HG03520 (cell line): ENCODE data around the gene VWA1.
"Not testable (repeated sequence)": the region's sequence is repeated elsewhere in the genome, so short reads cannot be mapped to it uniquely, and the experiment has no call there.

Source experiments
- ATAC-seq: cut with Tn5 transposase; IDR thresholded peaks from one replicate; pipeline ENCODE4 v1.9.1; 2021; ENCODE audit warnings: mild to moderate bottlenecking, moderate library complexity; ENCODE audit not compliant: unreplicated experiment

The VWA1 gene

DNA sequence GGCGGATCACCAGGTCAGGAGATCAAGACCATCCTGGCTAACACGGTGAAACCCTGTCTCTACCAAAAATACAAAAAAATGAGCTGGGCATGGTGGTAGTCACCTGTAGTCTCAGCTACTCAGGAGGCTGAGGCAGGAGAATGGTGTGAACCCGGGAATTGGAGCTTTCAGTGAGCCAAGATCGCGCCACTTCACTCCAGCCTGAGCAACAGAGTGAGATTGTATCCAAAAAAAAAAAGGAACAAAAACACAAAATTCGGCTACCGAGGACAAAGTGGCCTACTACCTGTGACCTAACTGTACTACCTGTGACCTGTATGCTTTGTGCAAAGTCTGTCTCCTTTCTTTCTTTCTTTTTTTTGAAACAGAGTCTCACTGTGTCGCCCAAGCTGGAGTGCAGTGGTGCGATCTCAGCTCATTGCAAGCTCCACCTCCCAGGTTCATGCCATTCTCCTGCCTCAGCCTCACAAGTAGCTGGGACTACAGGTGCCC lies 32.5 kb upstream of the VWA1 start:
- ATAC-seq = not testable (repeated sequence)

DNA sequence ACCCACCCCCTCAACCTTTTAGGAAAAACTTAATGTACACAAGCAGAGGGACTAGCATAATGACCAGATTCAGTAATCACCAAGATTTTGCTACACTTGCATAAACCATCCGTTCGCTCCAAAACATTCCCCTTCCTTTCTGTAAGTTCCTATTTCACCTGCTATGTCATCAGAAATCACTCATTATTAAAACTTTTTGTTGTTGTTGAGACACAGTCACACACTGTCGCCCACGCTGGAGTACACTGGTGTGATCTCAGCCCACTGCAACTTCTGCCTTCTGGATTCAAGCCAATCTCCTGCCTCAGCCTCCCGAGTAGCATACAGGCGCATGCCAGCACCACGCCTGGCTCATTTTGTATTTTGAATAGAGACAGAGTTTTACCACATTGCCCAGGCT lies 31.8 kb upstream of the VWA1 start:
- no peak for ATAC-seq

DNA sequence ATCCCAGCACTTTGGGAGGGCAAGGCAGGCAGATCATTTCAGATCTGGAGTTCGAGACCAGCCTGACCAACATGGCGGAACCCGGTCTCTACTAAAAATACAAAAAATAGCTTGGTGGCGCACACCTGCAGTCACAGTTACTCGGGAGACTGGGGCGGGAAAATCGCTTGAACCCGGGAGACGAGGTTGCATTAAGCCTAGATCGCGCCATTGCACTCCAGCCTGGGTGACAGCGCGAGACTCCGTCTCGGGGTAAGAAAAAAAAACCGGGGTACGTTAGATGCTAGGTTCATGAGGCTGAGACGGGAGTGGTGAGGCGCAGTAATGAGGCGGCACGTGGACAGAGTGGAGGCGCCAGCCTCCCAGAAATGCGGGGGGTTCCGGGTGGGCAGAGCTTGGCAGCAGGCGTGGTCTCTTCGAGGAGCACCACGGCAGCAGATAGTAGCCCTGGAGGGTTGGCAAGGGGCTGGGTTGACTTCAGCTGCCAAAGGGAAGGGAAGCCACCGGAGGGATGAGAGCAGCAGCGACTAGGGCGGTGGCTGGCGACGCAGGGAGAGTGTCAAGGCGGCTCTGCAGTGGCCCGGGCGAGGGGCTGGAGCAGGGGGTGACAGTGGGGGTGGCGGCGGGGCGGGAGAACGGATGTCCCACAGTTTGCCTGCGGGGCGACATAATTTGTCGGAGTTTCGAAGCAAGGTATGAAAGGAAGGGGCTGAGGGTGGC lies 29.2 kb upstream of the VWA1 start:
- ATAC-seq = no peak

DNA sequence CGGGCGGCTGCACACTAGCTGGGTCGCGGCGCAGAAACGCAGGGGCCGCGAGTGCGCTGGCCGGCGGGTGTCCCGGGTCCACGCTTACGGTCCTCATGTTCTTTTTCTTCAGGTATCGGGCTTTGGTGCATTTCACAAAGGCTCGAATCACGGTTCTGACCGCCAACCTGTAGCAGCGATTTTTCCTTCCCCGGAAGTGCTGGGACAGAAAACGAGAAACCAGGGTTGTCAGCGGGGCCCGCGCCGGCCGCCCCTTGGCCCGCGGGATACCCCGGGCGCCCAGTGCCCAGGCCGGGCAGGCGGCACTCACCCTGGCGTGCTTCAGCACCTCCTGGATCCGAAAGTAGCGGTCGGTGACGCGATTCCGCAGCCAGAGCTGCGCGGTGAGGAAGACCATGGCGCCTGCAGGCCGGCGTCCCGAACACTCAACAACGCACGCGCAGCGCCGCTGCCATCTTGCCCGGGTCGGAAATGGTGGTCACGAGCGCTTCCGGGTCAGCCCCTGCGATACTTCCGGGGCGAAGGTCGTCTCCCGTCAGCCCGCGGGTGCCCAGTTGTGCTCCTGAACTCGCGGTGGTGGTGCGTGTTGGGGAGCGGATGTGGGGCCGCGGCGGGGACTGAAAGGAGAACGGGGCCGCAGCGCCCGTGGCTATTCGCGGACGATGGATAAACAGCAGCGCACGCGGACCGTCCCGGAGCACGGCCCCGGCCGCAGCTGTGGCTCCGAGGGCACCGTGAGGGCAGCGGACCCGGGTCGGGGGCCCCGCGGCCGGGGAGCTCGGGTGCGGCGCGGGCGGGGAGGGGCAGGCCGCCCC lies 28.5 kb upstream of the VWA1 start, which contains the start of gene MRPL20:
TSS of gene MRPL20 (minus strand) at position 473 of the 815 bp plus-strand sequence. CDS start at position 397, 76 bp downstream.
- ATAC-seq = peak; percentile 92

DNA sequence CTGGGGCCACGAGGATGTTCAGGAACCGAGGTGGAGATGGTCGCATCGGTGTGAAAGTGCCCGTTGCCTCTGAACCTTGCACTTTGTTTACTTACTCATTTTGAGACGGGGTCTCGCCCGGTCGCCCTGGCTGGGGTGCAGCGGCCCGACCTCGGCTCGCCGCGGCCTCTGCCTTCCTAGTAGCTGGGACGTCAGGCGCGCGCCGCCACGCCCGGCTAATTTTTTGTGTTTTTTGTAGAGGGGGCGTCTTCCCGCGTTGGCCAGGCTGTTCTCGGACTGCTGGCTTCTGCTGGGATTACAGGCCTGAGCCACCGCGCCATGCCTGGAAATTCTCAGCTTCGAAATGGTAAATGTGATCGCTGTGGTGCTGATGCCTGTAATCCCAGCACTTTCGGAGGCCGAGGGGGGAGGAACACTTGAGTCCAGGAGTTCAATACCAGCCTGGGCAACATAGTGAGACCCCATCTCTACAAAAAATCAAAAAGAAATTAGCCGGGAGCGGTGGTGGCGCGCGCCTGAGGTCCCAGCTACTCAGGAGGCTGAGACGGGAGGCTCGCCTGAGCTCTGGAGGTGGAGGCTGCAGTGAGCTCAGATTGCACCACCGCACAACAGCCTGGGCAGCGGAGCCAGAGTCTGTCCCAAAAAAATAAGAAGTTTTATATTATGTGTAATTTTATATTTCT lies 27.7 kb upstream of the VWA1 start:
- peak; percentile 9 for ATAC-seq

DNA sequence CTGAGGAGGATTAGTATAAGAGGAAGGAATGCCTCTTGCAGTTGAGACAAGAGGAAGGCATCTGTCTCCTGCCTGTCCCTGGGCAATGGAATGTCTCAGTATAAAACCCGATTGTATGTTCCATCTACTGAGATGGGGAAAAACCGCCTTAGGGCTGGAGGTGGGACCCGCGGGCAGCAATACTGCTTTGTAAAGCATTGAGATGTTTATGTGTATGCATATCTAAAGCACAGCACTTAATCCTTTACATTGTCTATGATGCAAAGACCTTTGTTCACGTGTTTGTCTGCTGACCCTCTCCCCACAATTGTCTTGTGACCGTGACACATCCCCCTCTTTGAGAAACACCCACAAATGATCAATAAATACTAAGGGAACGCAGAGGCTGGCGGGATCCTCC lies 25.3 kb upstream of the VWA1 start:
- not testable (repeated sequence) for ATAC-seq

DNA sequence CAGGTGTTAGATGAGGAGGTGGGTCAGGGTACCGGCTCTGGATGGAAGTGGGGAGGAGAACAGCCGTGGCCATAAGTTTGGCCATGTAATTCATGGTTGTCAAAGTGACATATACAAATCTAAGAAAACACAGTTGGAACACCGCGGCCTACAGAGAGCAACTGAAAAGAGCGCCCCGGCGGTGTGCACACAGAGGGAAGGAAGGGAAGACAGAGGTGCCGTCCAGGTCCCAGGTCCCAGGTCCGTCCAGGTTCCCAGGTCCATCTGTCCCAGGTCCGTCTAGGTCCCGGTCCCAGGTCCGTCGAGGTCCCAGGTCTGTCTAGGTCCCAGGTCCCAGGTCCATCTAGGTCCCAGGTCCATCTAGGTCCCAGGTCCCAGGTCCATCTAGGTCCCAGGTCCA lies 23.9 kb upstream of the VWA1 start:
- no peak for ATAC-seq

DNA sequence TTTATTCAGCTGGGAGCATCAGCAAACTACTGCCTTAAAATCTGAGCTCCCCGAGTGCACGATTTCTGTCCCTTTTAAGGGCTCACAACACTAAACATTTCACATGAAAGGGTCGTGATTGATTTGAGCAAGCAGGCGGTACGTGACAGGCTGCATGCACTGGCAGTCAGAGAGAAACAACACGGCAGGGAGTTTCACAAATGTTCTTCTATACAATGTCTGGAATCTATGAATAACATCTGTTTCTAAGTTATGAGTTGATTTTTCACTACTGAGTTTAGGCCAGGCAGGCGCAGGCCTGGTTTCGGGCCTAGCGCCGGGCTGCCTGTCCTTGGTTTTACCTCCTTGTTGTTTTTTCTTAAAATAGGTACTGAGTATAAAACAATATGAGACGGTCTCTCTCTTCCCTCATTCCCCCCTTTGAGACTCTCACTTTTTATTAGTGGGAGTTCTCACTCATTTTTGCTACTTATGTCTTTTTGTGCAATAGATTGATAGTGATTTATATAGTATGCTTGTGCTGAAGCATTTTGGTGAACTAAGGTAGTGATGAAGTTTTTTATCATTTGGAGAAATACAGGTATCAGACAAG lies 23.1 kb upstream of the VWA1 start:
- not testable (repeated sequence) for ATAC-seq

DNA sequence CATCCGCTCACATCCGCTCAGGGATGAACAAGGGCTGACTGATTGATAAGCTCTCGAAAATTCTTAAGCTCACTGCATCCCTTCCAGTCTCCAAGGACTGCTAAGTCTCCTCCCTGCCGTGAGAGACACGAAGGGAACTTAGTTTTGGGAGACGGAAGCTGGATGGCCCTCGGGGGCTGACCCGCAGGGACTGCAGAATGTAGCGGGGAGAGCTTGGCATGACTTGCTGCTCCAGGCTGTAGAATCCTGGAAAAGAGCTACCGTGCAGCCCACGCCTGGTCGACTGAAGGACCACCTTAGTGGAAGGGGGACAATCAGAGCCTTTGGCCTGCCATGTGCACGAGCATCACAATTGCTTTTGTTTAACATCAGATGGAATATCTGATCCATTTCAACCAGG lies 19.7 kb upstream of the VWA1 start:
- no peak for ATAC-seq

DNA sequence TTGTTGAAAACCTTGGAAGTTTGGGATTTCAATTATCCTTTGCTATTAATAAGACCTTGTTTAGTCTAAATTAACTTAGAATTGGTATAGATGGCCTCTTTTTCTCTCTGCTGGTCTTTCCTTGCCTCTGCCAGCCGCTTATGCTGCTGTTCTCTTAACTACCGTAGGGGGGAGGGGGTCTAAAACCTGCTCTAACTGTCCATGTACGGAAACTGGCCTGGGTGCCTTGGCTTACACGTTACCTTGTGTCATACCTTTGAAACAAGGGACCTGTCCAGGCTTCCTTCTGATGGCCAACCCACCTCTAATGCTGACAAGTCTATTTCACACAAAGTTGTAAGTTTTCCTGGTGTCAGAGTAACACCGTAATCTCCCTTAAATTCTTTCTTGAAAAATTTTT lies 18.1 kb upstream of the VWA1 start:
- not testable (repeated sequence) for ATAC-seq

DNA sequence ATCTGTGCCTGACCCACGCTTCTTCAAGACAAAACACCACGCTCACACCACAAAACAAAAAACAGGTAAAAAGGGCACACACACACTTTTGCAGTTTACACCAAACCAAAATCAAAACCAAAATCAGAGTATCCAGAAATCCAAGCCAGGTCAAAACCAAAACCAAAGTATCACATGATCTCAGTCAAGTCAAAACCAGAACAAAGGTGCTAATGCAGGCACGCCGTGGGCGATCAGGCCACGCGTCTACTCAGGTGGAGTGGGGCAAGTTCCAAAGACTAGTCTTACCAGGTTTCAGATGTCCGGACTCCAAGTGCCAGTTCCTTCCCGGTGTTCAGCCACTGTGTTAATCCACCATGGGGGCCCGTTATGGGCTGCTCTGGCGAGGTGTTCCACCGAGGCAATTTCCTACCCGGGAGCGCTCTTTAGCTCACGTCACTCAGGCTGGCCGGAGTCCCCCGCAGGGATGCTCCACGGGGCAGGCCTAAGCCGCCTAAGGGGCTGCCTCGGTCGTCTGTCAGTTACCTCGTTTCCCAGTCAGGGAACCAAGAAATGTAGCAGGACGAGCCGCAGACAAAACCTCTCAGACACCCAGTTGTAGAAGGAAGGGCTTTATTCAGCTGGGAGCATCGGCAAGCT lies 17.5 kb upstream of the VWA1 start:
- ATAC-seq = not testable (repeated sequence)

DNA sequence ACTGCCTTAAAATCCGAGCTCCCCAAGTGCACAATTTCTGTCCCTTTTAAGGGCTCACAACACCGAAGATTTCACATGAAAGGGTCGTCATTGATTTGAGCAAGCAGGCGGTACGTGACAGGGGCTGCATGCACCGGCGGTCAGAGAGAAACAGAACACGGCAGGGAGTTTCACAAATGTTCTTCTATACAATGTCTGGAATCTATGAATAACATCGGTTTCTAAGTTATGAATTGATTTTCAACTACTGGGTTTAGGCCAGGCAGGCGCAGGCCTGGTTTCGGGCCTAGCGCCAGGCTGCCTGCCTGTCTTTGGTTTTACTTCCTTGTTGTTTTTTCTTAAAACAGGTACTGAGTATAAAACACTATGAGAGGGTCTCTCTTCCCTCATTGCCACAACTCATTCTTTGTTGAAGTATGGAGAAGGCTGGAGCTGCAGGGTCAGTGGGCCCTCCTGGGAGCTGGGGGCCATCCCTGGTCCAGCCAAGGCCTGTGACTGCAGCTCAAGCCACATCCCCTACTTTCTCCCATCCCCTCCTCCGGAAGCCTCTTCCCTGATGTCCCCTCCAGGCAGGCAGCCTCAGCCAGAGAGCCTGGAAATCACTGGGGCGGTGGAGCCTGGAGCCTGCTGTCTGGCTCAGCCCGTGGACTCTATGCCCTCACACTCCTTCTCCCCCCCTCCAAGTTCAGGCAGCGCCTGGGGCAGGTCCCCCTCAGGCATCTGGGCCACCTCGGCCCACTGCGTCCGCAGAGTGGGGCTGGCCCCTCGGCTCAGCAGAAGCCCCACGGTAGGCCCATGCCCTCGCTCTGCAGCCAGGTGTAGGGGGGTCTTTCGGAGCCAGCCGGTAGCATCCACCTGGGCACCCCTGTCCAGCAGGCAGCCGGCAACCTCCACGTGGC lies 16.8 kb upstream of the VWA1 start:
- ATAC-seq = no peak

DNA sequence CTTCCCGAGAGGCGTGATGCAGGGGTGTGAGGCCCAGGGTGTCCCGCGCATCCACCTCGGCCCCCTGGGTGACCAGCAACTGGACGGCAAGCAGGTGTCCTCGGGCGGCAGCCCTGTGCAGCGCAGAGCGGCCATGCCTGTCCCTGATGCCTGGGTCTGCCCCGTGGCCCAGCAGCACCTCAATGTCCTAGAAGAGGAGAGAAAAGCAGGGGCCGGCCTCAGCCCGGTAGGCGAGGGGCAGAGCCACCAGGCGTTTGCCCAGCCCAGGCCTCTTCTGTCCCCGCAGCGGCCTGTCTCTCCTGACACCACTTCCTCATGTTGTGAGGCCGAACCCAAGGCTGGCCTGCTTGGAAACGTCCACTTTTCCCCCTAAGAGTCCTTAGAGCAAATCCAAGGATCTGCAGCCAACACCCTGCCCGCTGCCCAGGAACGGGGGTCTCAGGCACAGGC lies 16.1 kb upstream of the VWA1 start:
- no peak for ATAC-seq

DNA sequence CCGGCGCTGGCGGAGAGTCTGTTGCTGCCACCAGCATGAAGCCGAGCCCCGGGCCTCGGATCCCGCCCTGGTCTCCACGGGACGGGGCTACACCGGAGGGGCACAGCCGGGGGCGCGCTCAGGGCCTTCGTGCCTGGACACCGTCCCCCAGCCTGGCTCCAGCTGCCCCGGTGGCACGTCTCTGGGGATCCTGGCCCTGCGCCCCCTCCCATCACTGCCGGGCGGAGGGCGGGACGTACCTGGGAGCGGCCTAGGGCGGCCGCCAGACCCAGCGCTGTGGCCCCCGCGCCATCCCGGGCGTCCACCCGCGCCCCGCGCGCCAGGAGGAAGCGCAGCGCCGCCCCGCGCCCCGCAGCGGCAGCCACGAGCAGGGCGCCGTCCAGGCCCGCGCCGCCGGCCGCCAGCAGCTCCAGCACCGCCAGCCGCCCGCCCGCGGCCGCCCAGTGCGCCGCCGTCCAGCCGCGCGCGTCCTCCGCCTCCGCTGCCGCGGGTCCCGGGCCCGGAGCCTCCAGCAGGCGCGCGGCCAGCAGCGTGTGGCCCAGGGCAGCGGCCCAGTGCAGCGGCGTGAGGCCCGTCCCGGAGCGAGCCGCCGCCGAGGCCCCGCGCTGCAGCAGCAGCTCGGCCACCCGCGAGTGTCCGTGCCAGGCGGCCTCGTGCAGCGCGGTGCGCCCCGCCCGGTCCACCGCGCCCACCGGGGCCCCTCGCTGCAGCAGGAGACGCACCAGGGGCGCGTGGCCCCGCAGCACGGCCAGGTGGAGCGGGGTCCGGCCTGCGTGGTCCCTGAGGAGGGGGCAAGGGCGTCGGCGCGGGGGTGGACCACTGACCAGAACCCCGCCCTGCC lies 15.5 kb upstream of the VWA1 start:
- no peak for ATAC-seq

DNA sequence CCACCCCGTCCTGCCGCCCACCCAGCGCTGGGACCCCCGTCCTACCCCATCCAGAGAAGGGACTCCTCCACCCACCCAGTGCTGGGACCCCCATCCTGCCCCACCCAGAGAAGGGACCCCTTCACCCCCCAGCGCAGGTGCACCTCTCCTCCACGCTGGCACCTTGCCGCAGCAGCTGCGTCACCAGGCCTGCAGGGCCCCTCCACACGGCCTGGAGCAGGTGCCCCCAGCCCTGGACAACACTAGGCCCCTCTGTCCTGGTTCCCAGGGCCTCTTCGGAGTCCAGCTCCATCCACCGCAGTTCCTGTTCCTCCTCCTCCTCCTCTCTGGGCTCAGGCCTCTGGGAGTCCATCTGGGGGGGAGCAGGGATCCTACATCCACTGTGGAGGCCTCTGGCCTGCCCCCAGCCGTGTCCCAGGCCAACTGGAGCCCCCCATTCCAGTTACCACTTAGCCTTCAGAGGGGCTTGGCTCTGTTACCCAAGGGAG lies 14.8 kb upstream of the VWA1 start:
- ATAC-seq = no peak

DNA sequence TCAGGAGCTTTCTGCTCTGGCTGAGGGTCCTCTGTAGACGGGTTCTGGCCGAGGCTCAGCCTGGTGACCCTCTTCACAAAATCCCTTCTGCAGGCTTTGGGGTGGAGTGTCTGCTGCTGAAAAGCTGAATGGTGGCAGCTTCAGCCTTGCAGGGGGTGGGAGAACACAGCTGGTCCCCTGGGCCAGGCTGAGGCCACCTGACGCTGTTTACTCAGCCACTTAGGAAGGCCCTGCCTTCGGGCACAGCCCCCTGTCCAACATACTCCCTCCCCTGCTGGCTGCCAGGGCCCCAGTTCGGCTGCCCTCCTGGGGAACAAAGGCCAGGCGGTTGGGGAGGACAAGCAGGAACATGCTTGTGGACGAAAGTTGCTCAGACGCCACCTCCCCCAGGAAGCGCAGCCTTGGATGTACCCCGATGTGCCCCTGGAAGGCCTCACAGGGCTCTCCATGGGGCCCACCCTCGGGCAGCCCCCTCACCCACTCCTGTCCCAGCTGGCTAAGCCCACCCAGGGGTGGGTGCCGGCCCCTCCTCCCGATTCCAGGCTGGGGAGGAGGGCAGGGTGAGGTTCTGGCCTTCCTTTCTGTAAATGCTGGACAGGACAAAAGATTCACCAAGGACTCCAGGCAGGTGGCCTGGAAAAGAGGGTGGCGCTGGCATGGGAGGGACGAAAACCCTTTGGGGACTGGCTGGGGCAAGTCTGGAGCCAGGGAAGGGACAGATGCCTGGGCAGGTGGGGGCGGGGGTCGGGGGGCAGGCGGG lies 14.2 kb upstream of the VWA1 start, which contains the start of gene ANKRD65:
TSS of gene ANKRD65 (minus strand) at position 130 of the 760 bp plus-strand sequence. CDS start 271 bp downstream, outside the sequence.
- no peak for ATAC-seq

DNA sequence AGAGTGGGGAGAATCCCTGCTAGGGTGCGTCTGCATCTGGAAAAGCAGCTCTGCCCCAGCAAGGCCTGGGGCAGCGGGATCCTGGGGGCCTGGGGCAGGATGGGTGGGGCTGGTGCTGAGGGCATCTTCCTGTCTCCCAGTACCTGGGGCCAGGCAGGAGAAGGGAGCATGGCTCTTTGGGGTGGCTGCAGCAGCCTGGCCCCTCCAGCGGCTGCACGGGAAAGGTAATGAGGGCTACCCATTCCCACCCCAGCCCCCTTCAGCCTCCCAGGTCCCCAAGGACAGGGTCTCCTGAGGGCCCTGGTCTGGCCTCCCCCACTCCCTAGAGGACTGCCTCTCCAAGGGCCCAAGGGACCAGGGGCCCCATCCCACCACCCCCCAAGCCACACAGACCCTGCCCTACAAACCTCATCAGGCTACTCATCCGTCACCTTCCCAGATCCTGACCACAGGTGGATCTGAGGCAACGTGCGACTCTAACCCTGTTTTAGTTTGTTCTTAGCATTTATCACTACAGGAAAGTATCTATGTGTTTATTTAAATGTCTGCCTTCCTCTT lies 13.5 kb upstream of the VWA1 start:
- ATAC-seq = no peak
